ENCODE measurements around the gene GRN.

Gene GRN

GRCh38 chr17:44352828-44353671 lies 7.9 kb downstream of the GRN start:
- H3K27me3 ChIP-seq (ENCODE audit: insufficient read depth, low read depth): no peaks in the 10 kb centered on the region
- H3K27ac ChIP-seq: no peak overlapping the region
- TF ChIP-seq, protein P1, sequence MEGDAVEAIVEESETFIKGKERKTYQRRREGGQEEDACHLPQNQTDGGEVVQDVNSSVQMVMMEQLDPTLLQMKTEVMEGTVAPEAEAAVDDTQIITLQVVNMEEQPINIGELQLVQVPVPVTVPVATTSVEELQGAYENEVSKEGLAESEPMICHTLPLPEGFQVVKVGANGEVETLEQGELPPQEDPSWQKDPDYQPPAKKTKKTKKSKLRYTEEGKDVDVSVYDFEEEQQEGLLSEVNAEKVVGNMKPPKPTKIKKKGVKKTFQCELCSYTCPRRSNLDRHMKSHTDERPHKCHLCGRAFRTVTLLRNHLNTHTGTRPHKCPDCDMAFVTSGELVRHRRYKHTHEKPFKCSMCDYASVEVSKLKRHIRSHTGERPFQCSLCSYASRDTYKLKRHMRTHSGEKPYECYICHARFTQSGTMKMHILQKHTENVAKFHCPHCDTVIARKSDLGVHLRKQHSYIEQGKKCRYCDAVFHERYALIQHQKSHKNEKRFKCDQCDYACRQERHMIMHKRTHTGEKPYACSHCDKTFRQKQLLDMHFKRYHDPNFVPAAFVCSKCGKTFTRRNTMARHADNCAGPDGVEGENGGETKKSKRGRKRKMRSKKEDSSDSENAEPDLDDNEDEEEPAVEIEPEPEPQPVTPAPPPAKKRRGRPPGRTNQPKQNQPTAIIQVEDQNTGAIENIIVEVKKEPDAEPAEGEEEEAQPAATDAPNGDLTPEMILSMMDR (conservative IDR thresholded peaks at IDR 0.05; ENCODE audit: low read depth, low read length): no peak
- no peak overlapping the region for H3K4me3 ChIP-seq (IDR thresholded peaks at IDR 0.05; ENCODE audit: insufficient read depth, low read depth, low read length)
- H2AFZ ChIP-seq (ENCODE audit: low read depth): no peak overlapping the region
- H3K4me2 ChIP-seq: no peak overlapping the region
- no peak overlapping the region for H3K9ac ChIP-seq
- H3K4me1 ChIP-seq (ENCODE audit: low read depth, poor library complexity, severe bottlenecking): peaks cover 6% of the 10 kb centered on the region
- no peaks in the 10 kb centered on the region for H4K20me1 ChIP-seq (ENCODE audit: insufficient read depth)
- H3K79me2 ChIP-seq (ENCODE audit: insufficient read depth, low read depth): no peaks in the 10 kb centered on the region
- H3K36me3 ChIP-seq (ENCODE audit: insufficient read depth): no peaks in the 10 kb centered on the region

- TF ChIP-seq, protein P1 (conservative IDR thresholded peaks at IDR 0.05; ENCODE audit: low read depth, low read length): no peak
- H3K27ac ChIP-seq: no peak overlapping the region
- H3K4me1 ChIP-seq (ENCODE audit: low read depth, poor library complexity, severe bottlenecking): peaks cover under 1% of the 10 kb centered on the region
- H3K9ac ChIP-seq: no peak overlapping the region
- H2AFZ ChIP-seq (ENCODE audit: low read depth): no peak overlapping the region
- H3K36me3 ChIP-seq (ENCODE audit: insufficient read depth): no peaks in the 10 kb centered on the region
- H4K20me1 ChIP-seq (ENCODE audit: insufficient read depth): no peaks in the 10 kb centered on the region
- H3K79me2 ChIP-seq (ENCODE audit: insufficient read depth, low read depth): no peaks in the 10 kb centered on the region
- no peak overlapping the region for H3K4me3 ChIP-seq (IDR thresholded peaks at IDR 0.05; ENCODE audit: insufficient read depth, low read depth, low read length)
- no peak overlapping the region for H3K4me2 ChIP-seq
- no peaks in the 10 kb centered on the region for H3K27me3 ChIP-seq (ENCODE audit: insufficient read depth, low read depth)
Measured at GRCh38 chr17:44353672-44354331, 8.7 kb downstream of the GRN start.

DNA sequence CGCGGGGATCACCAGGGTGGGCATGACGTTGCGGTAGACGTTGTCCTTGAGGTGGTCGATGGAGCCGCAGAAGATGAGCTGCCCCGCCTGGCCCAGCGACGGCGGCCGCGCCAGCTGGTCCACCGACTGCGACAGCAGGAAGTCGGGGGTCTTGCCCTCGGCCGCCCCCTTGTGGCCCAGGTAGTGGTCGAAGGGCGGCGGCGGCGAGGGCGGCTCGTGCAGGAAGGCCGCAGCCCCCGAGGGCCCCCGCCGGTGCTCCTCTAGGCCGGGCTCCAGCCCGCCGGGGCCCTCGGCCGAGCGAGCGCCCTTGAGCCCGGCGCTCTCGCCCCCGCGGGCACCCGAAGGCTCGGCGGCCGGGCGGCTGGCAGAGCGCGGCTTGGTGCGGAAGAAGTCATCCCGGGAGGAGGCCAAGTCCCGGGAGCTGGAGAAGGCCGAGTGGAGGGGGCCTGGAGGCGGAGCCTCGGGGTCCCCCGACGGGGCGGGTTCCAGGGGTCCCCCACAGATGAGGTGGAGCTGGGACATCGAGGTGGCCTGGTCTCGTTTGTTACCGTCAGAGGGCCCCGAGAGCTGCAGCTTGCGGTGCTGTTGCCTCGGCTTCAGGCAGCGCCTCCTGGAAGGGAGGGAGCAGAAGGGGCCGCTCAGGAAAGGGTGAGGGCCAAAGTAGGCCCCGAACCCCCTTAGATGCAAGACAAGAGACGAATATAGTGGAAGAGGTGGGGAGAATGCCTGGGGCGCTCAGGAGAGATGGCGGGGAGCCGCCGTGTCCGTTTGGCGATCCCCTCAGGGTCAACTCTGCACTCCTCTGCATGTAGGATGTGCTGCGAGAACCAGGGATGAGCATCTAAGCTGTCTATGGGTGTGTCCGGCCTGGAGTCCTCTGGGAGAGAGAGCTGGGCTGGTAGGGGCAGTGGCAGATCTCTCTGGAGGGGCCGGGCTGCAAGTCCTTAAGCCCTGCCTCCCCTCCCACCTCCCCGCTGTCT lies 9.8 kb downstream of the GRN start:
- Histone ChIP-seq H3K4me1 (ENCODE audit: low read depth, poor library complexity, severe bottlenecking) (peaks cover 6% of the 10 kb centered on the region), H2AFZ (ENCODE audit: low read depth) (no peak overlapping the region), H3K4me2 (no peak overlapping the region), H4K20me1 (ENCODE audit: insufficient read depth) (no peaks in the 10 kb centered on the region), H3K27ac (no peak overlapping the region), H3K79me2 (ENCODE audit: insufficient read depth, low read depth) (no peaks in the 10 kb centered on the region), H3K27me3 (ENCODE audit: insufficient read depth, low read depth) (no peaks in the 10 kb centered on the region), H3K36me3 (ENCODE audit: insufficient read depth) (no peaks in the 10 kb centered on the region), H3K4me3 (IDR thresholded peaks at IDR 0.05; ENCODE audit: insufficient read depth, low read depth, low read length) (no peak overlapping the region), H3K9ac (no peak overlapping the region)
- TF ChIP-seq, protein P1 (conservative IDR thresholded peaks at IDR 0.05; ENCODE audit: low read depth, low read length): no peak

- Histone ChIP-seq H3K9ac (no peak overlapping the region), H3K4me2 (no peak overlapping the region), H3K4me3 (IDR thresholded peaks at IDR 0.05; ENCODE audit: insufficient read depth, low read depth, low read length) (no peak overlapping the region), H4K20me1 (ENCODE audit: insufficient read depth) (no peaks in the 10 kb centered on the region), H2AFZ (ENCODE audit: low read depth) (no peak overlapping the region), H3K4me1 (ENCODE audit: low read depth, poor library complexity, severe bottlenecking) (peaks cover 6% of the 10 kb centered on the region), H3K27ac (no peak overlapping the region), H3K27me3 (ENCODE audit: insufficient read depth, low read depth) (no peaks in the 10 kb centered on the region), H3K36me3 (ENCODE audit: insufficient read depth) (no peaks in the 10 kb centered on the region), H3K79me2 (ENCODE audit: insufficient read depth, low read depth) (no peaks in the 10 kb centered on the region)
- TF ChIP-seq, protein P1 (conservative IDR thresholded peaks at IDR 0.05; ENCODE audit: low read depth, low read length): no peak
Measured at GRCh38 chr17:44355642-44356099, 10.6 kb downstream of the GRN start.
